ENCODE measurements around the gene NTM. TPM values are rescaled to one million over a fixed set of nuclear protein-coding genes. Genes with fewer than 3 reads are reported as not detected.

Gene NTM
- total RNA-seq, 1 donor from 2014 or later = 92.1 TPM

- no peaks in the 10 kb centered on the region for H3K36me3 Mint-ChIP-seq (ENCODE audit: low read depth)
- no peaks in the 10 kb centered on the region for H3K27me3 Mint-ChIP-seq (ENCODE audit: low read depth)
- peaks cover 48% of the 10 kb centered on the region for H3K4me1 Mint-ChIP-seq (ENCODE audit: low read depth)
- H3K4me3 Mint-ChIP-seq (ENCODE audit: unreplicated experiment) = no peak overlapping the region
- no peak for DNase-seq (ENCODE audit: low spot score)
- TF ChIP-seq, protein P1, sequence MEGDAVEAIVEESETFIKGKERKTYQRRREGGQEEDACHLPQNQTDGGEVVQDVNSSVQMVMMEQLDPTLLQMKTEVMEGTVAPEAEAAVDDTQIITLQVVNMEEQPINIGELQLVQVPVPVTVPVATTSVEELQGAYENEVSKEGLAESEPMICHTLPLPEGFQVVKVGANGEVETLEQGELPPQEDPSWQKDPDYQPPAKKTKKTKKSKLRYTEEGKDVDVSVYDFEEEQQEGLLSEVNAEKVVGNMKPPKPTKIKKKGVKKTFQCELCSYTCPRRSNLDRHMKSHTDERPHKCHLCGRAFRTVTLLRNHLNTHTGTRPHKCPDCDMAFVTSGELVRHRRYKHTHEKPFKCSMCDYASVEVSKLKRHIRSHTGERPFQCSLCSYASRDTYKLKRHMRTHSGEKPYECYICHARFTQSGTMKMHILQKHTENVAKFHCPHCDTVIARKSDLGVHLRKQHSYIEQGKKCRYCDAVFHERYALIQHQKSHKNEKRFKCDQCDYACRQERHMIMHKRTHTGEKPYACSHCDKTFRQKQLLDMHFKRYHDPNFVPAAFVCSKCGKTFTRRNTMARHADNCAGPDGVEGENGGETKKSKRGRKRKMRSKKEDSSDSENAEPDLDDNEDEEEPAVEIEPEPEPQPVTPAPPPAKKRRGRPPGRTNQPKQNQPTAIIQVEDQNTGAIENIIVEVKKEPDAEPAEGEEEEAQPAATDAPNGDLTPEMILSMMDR (IDR thresholded peaks at IDR 0.05) = no peak
- H3K27ac Mint-ChIP-seq (ENCODE audit: unreplicated experiment) = no peak overlapping the region
- H3K9me3 Mint-ChIP-seq (ENCODE audit: low read depth) = no peaks in the 10 kb centered on the region
Observed at GRCh38 chr11:132115454-132115853, 745.0 kb downstream of the NTM start.

GRCh38 chr11:132116516-132116915 is 746.1 kb downstream of the NTM start:
- Mint-ChIP-seq H3K4me3 (ENCODE audit: unreplicated experiment) (no peak overlapping the region), H3K27me3 (ENCODE audit: low read depth) (no peaks in the 10 kb centered on the region)

DNA sequence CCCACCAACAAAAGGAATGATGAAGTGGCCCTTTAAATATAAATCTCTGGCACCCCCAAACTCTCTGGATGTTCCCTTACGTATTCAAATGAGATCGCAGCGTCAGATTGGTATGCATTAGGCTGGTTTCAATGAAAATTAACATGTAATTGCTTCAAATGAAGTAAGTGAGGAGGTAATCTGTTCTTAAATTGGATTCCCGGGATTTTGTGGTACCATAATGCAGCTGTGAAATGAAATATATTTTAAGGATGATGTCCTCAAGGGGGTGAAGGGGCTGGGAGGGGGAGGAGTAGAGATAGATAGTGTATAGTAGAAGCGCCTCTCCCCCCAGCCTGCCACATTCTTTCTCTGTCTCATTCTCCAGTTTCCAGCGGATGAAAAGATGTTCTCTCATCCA is 748.2 kb downstream of the NTM start:
- no peaks in the 10 kb centered on the region for H3K9me3 Mint-ChIP-seq (ENCODE audit: low read depth)
- DNase-seq (ENCODE audit: low spot score) = no peak
- TF ChIP-seq, protein P1 (IDR thresholded peaks at IDR 0.05) = no peak
- H3K4me1 Mint-ChIP-seq (ENCODE audit: low read depth) = peaks cover 38% of the 10 kb centered on the region
- no peak overlapping the region for H3K27ac Mint-ChIP-seq (ENCODE audit: unreplicated experiment)
- H3K27me3 Mint-ChIP-seq (ENCODE audit: low read depth) = no peaks in the 10 kb centered on the region
- H3K36me3 Mint-ChIP-seq (ENCODE audit: low read depth) = no peaks in the 10 kb centered on the region
- no peak overlapping the region for H3K4me3 Mint-ChIP-seq (ENCODE audit: unreplicated experiment)

More at GRCh38 chr11:132116516-132116915, 746.1 kb downstream of the NTM start:
- Mint-ChIP-seq H3K9me3 (ENCODE audit: low read depth) (no peaks in the 10 kb centered on the region), H3K4me1 (ENCODE audit: low read depth) (peaks cover 49% of the 10 kb centered on the region), H3K36me3 (ENCODE audit: low read depth) (no peaks in the 10 kb centered on the region), H3K27ac (ENCODE audit: unreplicated experiment) (no peak overlapping the region)
- TF ChIP-seq, protein P1 (IDR thresholded peaks at IDR 0.05) = no peak
- DNase-seq (ENCODE audit: low spot score) = no peak

- TF ChIP-seq, protein P1 (IDR thresholded peaks at IDR 0.05) = no peak
- Mint-ChIP-seq H3K4me1 (ENCODE audit: low read depth) (peaks cover 29% of the 10 kb centered on the region), H3K36me3 (ENCODE audit: low read depth) (no peaks in the 10 kb centered on the region), H3K27ac (ENCODE audit: unreplicated experiment) (no peak overlapping the region), H3K9me3 (ENCODE audit: low read depth) (no peaks in the 10 kb centered on the region), H3K27me3 (ENCODE audit: low read depth) (no peaks in the 10 kb centered on the region), H3K4me3 (ENCODE audit: unreplicated experiment) (no peak overlapping the region)
- DNase-seq (ENCODE audit: low spot score) = no peak
Observed at GRCh38 chr11:132119573-132119972, 749.2 kb downstream of the NTM start.

- DNase-seq (ENCODE audit: low spot score) = no peak
- H3K9me3 Mint-ChIP-seq (ENCODE audit: low read depth) = no peaks in the 10 kb centered on the region
- H3K27me3 Mint-ChIP-seq (ENCODE audit: low read depth) = no peaks in the 10 kb centered on the region
- no peak overlapping the region for H3K4me3 Mint-ChIP-seq (ENCODE audit: unreplicated experiment)
- H3K27ac Mint-ChIP-seq (ENCODE audit: unreplicated experiment) = no peak overlapping the region
- TF ChIP-seq, protein P1 (IDR thresholded peaks at IDR 0.05) = no peak
- peaks cover 18% of the 10 kb centered on the region for H3K4me1 Mint-ChIP-seq (ENCODE audit: low read depth)
- H3K36me3 Mint-ChIP-seq (ENCODE audit: low read depth) = no peaks in the 10 kb centered on the region
Observed at GRCh38 chr11:132122735-132123134, 752.3 kb downstream of the NTM start.
